Measurements from ENCODE around the gene DNASE1L1. TPM values are rescaled to one million over a fixed set of nuclear protein-coding genes. Genes with fewer than 3 reads are reported as not detected.

Gene DNASE1L1
- polyA plus RNA-seq, 3 donors: 26.2 to 64.5 (median 27.2) TPM

GRCh38 chrX:154373340-154374306 lies 35.4 kb downstream of the DNASE1L1 start:
- 34% methylated on average over 8 of the region's 23 CpGs for WGBS (ENCODE audit: insufficient coverage)
- no peaks in the 10 kb centered on the region for H3K27me3 ChIP-seq (ENCODE audit: control insufficient read depth in 2 of 2, insufficient read depth in 2 of 2, low read length in 2 of 2)
- H3K36me3 ChIP-seq (replicated peaks in 1 of 2; ENCODE audit: control insufficient read depth in 1 of 2, insufficient read depth in 2 of 2, low read length in 2 of 2): no peaks in the 10 kb centered on the region
- intact Hi-C loops (cut with micrococcal nuclease): loop anchor here (2.0 to 5.0 kb wide), 2 partner anchors 159 to 161 kb away; no protein-coding TSS in a partner anchor
- peaks cover 3 to 14% (median 8%) of the 10 kb centered on the region in 3 donors for H3K27me3 Mint-ChIP-seq (ENCODE audit: low read depth in 3 of 3)
- peak overlapping the region in 5 of 7 donors; percentile 20 to 83 (median 68) for H3K27ac Mint-ChIP-seq
- H3K9me3 ChIP-seq (replicated peaks in 1 of 2; ENCODE audit: control insufficient read depth in 1 of 2, insufficient read depth in 1 of 2, low read length in 2 of 2): no peaks in the 10 kb centered on the region
- H3K4me3 Mint-ChIP-seq: peak overlapping the region; percentile 60 to 61
- H3K4me1 Mint-ChIP-seq: peaks cover 24% of the 10 kb centered on the region
- H3K4me2 ChIP-seq (replicated peaks; ENCODE audit: extremely low read depth, low read length, poor library complexity, severe bottlenecking): peak overlapping the region; percentile 80
- H2AFZ ChIP-seq (ENCODE audit: insufficient read depth, low read depth, low read length, poor library complexity, severe bottlenecking): no peak overlapping the region
- no peak overlapping the region for H3K9ac ChIP-seq (ENCODE audit: insufficient read depth, low read length, poor library complexity, severe bottlenecking)
- H3K9me3 Mint-ChIP-seq: peaks cover 0 to 31% (median 8%) of the 10 kb centered on the region in 7 donors
- H3K4me3 ChIP-seq (replicated peaks in 1 of 3; ENCODE audit: low read depth in 2 of 3, low read length in 3 of 3): peak overlapping the region in 1 of 3 experiments; percentile 88
- TF ChIP-seq, protein P1, sequence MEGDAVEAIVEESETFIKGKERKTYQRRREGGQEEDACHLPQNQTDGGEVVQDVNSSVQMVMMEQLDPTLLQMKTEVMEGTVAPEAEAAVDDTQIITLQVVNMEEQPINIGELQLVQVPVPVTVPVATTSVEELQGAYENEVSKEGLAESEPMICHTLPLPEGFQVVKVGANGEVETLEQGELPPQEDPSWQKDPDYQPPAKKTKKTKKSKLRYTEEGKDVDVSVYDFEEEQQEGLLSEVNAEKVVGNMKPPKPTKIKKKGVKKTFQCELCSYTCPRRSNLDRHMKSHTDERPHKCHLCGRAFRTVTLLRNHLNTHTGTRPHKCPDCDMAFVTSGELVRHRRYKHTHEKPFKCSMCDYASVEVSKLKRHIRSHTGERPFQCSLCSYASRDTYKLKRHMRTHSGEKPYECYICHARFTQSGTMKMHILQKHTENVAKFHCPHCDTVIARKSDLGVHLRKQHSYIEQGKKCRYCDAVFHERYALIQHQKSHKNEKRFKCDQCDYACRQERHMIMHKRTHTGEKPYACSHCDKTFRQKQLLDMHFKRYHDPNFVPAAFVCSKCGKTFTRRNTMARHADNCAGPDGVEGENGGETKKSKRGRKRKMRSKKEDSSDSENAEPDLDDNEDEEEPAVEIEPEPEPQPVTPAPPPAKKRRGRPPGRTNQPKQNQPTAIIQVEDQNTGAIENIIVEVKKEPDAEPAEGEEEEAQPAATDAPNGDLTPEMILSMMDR (IDR thresholded peaks at IDR 0.05): peak; percentile 50
- H3K36me3 Mint-ChIP-seq: peaks cover 3 to 6% of the 10 kb centered on the region in 2 donors
- DNase-seq: peak; percentile 43 to 62 (median 56)
- H4K20me1 ChIP-seq (ENCODE audit: insufficient read depth, low read length): peaks cover 17% of the 10 kb centered on the region
- no peak overlapping the region for H3K27ac ChIP-seq (ENCODE audit: low read depth in 1 of 2, low read length in 2 of 2)
- peaks cover 38% of the 10 kb centered on the region for H3K79me2 ChIP-seq (ENCODE audit: insufficient read depth, low read length)
- peaks cover 45 to 53% of the 10 kb centered on the region in 2 donors for H3K4me1 ChIP-seq (ENCODE audit: control insufficient read depth in 1 of 2, insufficient read depth in 2 of 2, low read length in 2 of 2)

DNA sequence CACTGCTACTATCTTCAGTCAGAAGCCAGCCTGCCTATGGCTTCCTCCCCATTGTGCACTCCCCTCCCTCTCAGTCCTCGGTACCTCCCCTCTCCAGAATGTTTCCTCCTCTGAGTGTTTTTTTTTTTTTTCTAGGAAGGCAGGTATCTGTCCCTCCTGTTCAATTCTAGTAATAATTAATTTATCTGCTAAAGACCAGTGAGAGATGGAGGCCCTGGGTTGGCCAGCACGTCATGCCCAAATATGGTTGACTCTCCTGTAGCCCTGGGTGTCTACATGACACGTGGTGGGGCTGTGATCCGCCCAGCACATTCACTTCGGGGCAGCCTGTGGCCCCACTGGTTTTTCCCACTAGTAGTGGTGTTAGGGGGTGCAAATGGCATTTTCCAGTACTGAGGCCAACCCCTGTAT lies 36.4 kb downstream of the DNASE1L1 start:
- H3K27ac Mint-ChIP-seq: peak overlapping the region; percentile 37 to 88 (median 57)
- Histone ChIP-seq H4K20me1 (ENCODE audit: insufficient read depth, low read length) (peaks cover 25% of the 10 kb centered on the region), H3K9ac (ENCODE audit: insufficient read depth, low read length, poor library complexity, severe bottlenecking) (peak overlapping the region; percentile 74), H3K9me3 (replicated peaks in 1 of 2; ENCODE audit: control insufficient read depth in 1 of 2, insufficient read depth in 1 of 2, low read length in 2 of 2) (no peaks in the 10 kb centered on the region), H3K4me1 (ENCODE audit: control insufficient read depth in 1 of 2, insufficient read depth in 2 of 2, low read length in 2 of 2) (peaks cover 45 to 54% of the 10 kb centered on the region in 2 donors), H3K4me2 (replicated peaks; ENCODE audit: extremely low read depth, low read length, poor library complexity, severe bottlenecking) (peak overlapping the region; percentile 80), H3K4me3 (replicated peaks in 1 of 3; ENCODE audit: low read depth in 2 of 3, low read length in 3 of 3) (peak overlapping the region in 1 of 3 experiments; percentile 88), H3K36me3 (replicated peaks in 1 of 2; ENCODE audit: control insufficient read depth in 1 of 2, insufficient read depth in 2 of 2, low read length in 2 of 2) (peaks cover 4 to 5% of the 10 kb centered on the region in 2 donors), H3K79me2 (ENCODE audit: insufficient read depth, low read length) (peaks cover 46% of the 10 kb centered on the region), H3K27me3 (ENCODE audit: control insufficient read depth in 2 of 2, insufficient read depth in 2 of 2, low read length in 2 of 2) (no peaks in the 10 kb centered on the region), H3K27ac (ENCODE audit: low read depth in 1 of 2, low read length in 2 of 2) (peak overlapping the region in 1 of 2 donors; percentile 78), H2AFZ (ENCODE audit: insufficient read depth, low read depth, low read length, poor library complexity, severe bottlenecking) (no peak overlapping the region)
- no CpG with 5 or more reads among the region's 5 CpGs for WGBS (ENCODE audit: insufficient coverage)
- H3K36me3 Mint-ChIP-seq: peaks cover 3 to 12% of the 10 kb centered on the region in 2 donors
- H3K27me3 Mint-ChIP-seq (ENCODE audit: low read depth in 3 of 3): peaks cover 3 to 16% (median 8%) of the 10 kb centered on the region in 3 donors
- peak overlapping the region; percentile 69 to 76 for H3K4me3 Mint-ChIP-seq
- intact Hi-C loops (cut with micrococcal nuclease): loop anchor here (2.0 to 5.0 kb wide), 2 partner anchors 160 to 162 kb away; no protein-coding TSS in a partner anchor
- peaks cover 0 to 29% (median 6%) of the 10 kb centered on the region in 7 donors for H3K9me3 Mint-ChIP-seq
- DNase-seq: no peak
- peaks cover 26% of the 10 kb centered on the region for H3K4me1 Mint-ChIP-seq
- TF ChIP-seq, protein P1 (IDR thresholded peaks at IDR 0.05): no peak
